Epidermal melanocyte (primary cell): ENCODE results near the gene SNED1.

Experiments used
- DNase-seq: peaks from one replicate; pipeline ENCODE4 v3.0.0; 2011; ENCODE audit warnings: low spot score; ENCODE audit not compliant: insufficient read length

Gene SNED1

GRCh38 chr2:241066171-241066892 is 67.9 kb downstream of the SNED1 start:
- DNase-seq = no peak

DNA sequence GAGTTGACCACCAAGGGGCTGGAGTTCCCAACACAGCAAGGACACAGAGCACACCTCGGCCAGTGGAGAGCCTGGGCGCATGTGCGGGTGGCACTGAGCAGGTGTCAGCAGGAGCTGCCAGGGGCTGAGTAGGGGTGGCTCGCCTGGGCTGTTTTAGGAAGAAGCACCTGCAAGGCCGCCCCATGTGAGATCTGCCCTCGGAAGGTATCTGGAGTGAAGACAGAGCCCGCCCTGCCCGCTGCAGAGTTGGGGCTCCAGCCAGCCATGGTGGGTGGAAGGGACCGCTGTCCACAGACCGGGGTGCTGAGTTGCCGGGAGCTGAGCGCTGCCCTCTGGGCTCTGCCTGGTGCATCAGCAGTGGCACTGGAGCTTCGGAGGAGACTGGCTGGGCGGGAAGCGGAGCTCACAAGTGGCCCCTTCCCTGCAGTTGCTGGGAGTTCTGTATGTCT is 68.5 kb downstream of the SNED1 start:
- DNase-seq = no peak

GRCh38 chr2:241067501-241068135 is 69.2 kb downstream of the SNED1 start:
- DNase-seq = no peak

- DNase-seq = no peak
Observed at GRCh38 chr2:241068136-241068941, 69.9 kb downstream of the SNED1 start.

- DNase-seq = no peak
Observed at GRCh38 chr2:241068942-241069810, 70.8 kb downstream of the SNED1 start.

GRCh38 chr2:241069821-241070281 is 71.4 kb downstream of the SNED1 start:
- no peak for DNase-seq

- no peak for DNase-seq
Observed at GRCh38 chr2:241070361-241070760, 71.9 kb downstream of the SNED1 start.

- no peak for DNase-seq
Observed at GRCh38 chr2:241070811-241071676, 72.6 kb downstream of the SNED1 start.

- no peak for DNase-seq
Observed at GRCh38 chr2:241071677-241072111, 73.3 kb downstream of the SNED1 start.

GRCh38 chr2:241072151-241072550 is 73.7 kb downstream of the SNED1 start:
- DNase-seq = no peak

DNA sequence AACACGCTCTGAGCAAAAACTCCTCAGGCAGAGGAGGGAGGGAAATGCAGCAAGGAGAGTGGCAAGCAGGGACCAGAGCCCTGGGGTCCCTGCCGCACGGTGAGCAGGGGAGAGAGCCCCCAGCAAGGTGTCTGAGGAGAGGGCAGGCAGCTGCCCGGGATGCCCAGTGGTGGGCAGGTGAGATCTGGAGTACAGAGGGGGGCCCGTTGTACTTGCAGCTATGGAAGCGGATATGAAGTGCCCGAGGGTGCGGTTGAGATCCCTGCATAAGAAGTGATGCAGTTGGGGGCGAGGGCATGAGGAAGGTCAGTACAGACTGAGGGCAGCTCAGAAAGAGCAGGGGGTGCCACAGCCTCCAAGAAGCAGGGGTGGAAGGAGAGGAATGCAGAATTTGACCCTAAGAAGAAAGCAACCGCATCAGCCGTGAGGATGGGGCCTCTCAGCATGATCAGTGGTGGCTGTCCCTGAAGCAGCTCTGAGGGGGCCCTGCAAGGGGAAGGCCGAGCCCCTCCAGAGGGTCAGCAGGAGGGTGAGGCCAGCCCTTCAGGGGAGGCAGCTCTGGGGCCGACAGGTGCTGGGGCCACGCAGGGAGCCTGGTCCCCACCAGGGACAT is 74.2 kb downstream of the SNED1 start:
- no peak for DNase-seq

DNA sequence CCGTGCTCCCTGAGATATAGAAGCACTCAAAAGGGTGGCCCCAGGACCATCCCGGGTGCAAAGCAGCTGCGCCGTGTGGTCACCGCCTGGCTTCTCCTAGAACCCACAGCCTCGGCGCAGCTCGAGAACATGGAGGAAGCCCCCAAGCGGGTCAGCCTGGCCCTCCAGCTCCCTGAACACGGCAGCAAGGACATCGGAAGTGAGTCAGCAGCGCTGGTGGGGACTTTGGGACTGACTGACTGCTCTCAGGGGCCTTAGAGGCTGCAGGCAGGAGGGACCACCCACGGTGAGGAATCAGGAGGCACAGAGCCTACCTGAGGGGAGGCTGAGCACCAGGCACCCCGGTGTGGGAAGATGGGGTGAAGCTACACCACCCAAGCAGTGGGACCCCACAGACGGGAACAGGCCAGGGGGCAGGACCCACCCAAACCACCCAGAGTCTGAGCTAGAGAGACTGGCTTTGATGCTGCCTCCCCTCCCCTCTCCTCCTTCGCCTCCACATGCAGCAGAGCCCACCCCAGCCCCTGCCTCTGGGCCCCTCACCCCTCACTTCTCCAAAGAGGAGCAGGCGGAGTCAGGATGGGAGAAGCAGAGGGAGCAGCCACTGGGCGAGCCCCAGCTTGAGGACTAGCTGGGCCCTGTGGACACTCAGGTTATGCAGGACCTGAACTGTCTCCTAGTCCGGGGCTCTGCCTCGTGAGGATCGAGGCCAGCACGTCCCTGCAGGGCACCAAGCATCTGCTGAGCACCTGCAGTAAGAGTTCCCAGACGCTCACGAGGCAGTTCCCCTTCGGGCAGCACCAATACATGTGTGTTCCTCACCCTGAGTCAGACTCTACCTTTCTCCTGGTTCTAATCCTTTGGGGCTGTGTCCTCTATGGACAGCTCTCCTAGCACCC is 75.0 kb downstream of the SNED1 start:
- no peak for DNase-seq

- DNase-seq = no peak
Observed at GRCh38 chr2:241074065-241074818, 75.8 kb downstream of the SNED1 start.

- no peak for DNase-seq
Observed at GRCh38 chr2:241074901-241075540, 76.6 kb downstream of the SNED1 start.

GRCh38 chr2:241080405-241081189 is 82.2 kb downstream of the SNED1 start:
- no peak for DNase-seq

DNA sequence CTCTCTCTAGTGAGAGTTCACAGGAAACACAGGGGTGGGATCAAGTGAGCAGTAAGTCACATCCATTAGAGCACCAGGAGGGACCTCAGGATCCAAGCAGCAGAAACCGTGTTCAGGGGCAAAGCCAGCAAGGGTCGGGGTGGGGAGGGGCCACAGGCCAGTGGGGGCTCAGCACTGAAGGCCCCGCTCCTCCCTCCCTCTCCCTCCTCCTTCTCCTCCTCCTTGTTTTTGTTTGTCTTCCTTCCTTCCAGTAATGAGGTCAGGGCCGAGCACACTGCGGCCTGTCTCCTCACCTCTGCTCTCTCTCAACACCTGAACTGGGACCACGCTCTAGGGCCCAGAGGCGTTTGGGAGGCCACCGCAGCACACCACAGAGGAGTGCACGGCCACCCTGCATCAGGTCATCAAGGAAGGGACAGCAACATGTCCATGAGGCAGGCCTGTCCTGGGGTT is 82.8 kb downstream of the SNED1 start:
- no peak for DNase-seq
